K562 (cell line): ENCODE measurements around the gene GPER1. TPM values are rescaled to one million over a fixed set of nuclear protein-coding genes. Genes with fewer than 3 reads are reported as not detected.

Source experiments
- ATAC-seq: fragments of 200-7000 bp; cut with Tn5 transposase; 3 replicates; pipeline ENCODE4 v1.9.1; 2020; ENCODE audit warnings: moderate library complexity
- BruUV-seq: library from RNA; stranded (reverse); fragments of 400-500 nt; replicated peaks from 2 replicates; lab custom pipeline; 2021; lab: Mats Ljungman, UMichigan
- CTCF ChIA-PET: fragments of 300-600 bp; formaldehyde crosslinking; extraction: SDS; loops from one replicate; lab custom pipeline; 2021; ENCODE audit warnings: low intra/inter-chr PET ratio; lab: Yijun Ruan, JAX
- POLR2A ChIA-PET: fragments of 300-600, 350-650 bp; sonication (Branson Sonifier 250); formaldehyde crosslinking; extraction: SDS; loops from one replicate; lab custom pipeline; 2021; ENCODE audit warnings: antibody characterized with exemption, inconsistent platforms; lab: Yijun Ruan, JAX
- DNase-seq, 4 experiments: peaks; one replicate each; pipeline versions ENCODE4 v3.0.0 to v3.0.0-alpha.2; 2011 to 2018; ENCODE audit warnings: low spot score in 3 of 4, mixed read lengths in 3 of 4; ENCODE audit errors: extremely low read depth in 1 of 4
- FAIRE-seq: peaks from 2 replicates; lab custom pipeline; 2011; peaks lifted over from hg19 to GRCh38; lab: Jason Lieb, UNC
- H2AFZ ChIP-seq: 2 replicates; pipeline ENCODE4 v1.6.0; 2011; ENCODE audit warnings: low read depth, low read length, control low read depth, inconsistent platforms
- H3K27ac ChIP-seq: fragments of 200-600 bp; 3 replicates; pipeline ENCODE4 v1.8.0; 2011; ENCODE audit warnings: low read depth, mild to moderate bottlenecking, control low read depth, inconsistent platforms, low read length, moderate library complexity, mixed read lengths; ENCODE audit errors: extremely low read depth
- H3K27me3 ChIP-seq, 2 experiments: fragments of 300-600 bp in 1 of 2; 2 replicates in 1 of 2; 3 replicates in 1 of 2; pipeline versions ENCODE4 v1.6.0 to v1.8.0; 2011; ENCODE audit warnings: inconsistent platforms in 2 of 2, low read length in 2 of 2, mild to moderate bottlenecking in 1 of 2, mixed read lengths in 1 of 2, moderate library complexity in 1 of 2; ENCODE audit not compliant: control insufficient read depth in 2 of 2, insufficient read depth in 2 of 2
- H3K36me3 ChIP-seq: fragments of 300-600 bp; 3 replicates; pipeline ENCODE4 v1.8.0; 2011; ENCODE audit warnings: mild to moderate bottlenecking, low read length, inconsistent platforms; ENCODE audit not compliant: control insufficient read depth, insufficient read depth
- H3K4me1 ChIP-seq, 2 experiments: fragments of 200-600 bp in 1 of 2; replicated peaks in 1 of 2; 2 replicates in 1 of 2; 3 replicates in 1 of 2; pipeline versions ENCODE4 v1.5.1 to v1.8.0; 2011; ENCODE audit warnings: inconsistent platforms in 2 of 2, low read length in 2 of 2, mild to moderate bottlenecking in 1 of 2, mixed read lengths in 1 of 2, moderate library complexity in 1 of 2; ENCODE audit not compliant: control insufficient read depth in 2 of 2, insufficient read depth in 2 of 2
- H3K4me2 ChIP-seq: 2 replicates; pipeline ENCODE4 v1.6.1; 2011; ENCODE audit warnings: low read length, control low read depth, inconsistent platforms, mixed read lengths; ENCODE audit not compliant: insufficient read depth
- H3K4me3 ChIP-seq: fragments of 200-600 bp; sonication (generic), shearing (Covaris generic); 2 replicates; pipeline ENCODE4 v1.5.1; 2016; ENCODE audit warnings: control low read depth, inconsistent platforms
- H3K79me2 ChIP-seq: fragments of 200-600 bp; 3 replicates; pipeline ENCODE4 v1.8.0; 2011; ENCODE audit warnings: low read length, inconsistent platforms; ENCODE audit not compliant: control insufficient read depth, insufficient read depth
- H3K9ac ChIP-seq, 2 experiments: 2 replicates each; pipeline versions ENCODE4 v1.6.0 to v1.6.1; 2011; ENCODE audit warnings: low read depth in 2 of 2, low read length in 2 of 2, control low read depth in 1 of 2, inconsistent platforms in 1 of 2, mild to moderate bottlenecking in 1 of 2, mixed read lengths in 1 of 2; ENCODE audit not compliant: insufficient read depth in 1 of 2
- H3K9me1 ChIP-seq: one replicate; pipeline ENCODE4 v1.6.0; 2011; ENCODE audit warnings: inconsistent platforms, mild to moderate bottlenecking, low read length, moderate library complexity; ENCODE audit not compliant: control insufficient read depth, insufficient read depth
- H3K9me3 ChIP-seq: replicated peaks from 2 replicates; pipeline ENCODE4 v1.5.1; 2011; ENCODE audit warnings: low read depth, low read length, inconsistent platforms; ENCODE audit not compliant: control insufficient read depth, insufficient read depth
- H4K20me1 ChIP-seq: replicated peaks from 2 replicates; pipeline ENCODE4 v1.6.1; 2011; ENCODE audit warnings: low read length, inconsistent platforms, mixed read lengths; ENCODE audit not compliant: control insufficient read depth, insufficient read depth
- CLOCK ChIP-seq: fragments of 250-450 bp; sonication (Bioruptor Pico); IDR thresholded peaks from 2 replicates; pipeline ENCODE4 v1.4.0; 2020; ENCODE audit warnings: mild to moderate bottlenecking, moderate library complexity, borderline replicate concordance
- HMGN3 ChIP-seq: IDR thresholded peaks from 2 replicates; pipeline ENCODE4 v1.6.1; 2011; ENCODE audit warnings: borderline replicate concordance, low read depth, mild to moderate bottlenecking, mixed read lengths, low read length; ENCODE audit not compliant: insufficient read length; ENCODE audit errors: extremely low read depth
- NUFIP1 ChIP-seq: fragments of 450-650 bp; IDR thresholded peaks from 2 replicates; pipeline ENCODE4 v1.6.1; 2018; ENCODE audit not compliant: partially characterized antibody
- RFX5 ChIP-seq: IDR thresholded peaks from 2 replicates; pipeline ENCODE4 v1.6.1; 2011; ENCODE audit warnings: low read depth, mild to moderate bottlenecking, improper control_type of control experiment, low read length
- TARDBP ChIP-seq: fragments of 450-650 bp; IDR thresholded peaks from 2 replicates; pipeline ENCODE4 v1.6.1; 2016
- WGBS: fragments of 100-300 bp; shearing (Covaris generic); methylation state at CpG from one replicate; pipeline ENCODE4 v1.1.6; 2016; ENCODE audit warnings: low coverage, mixed read lengths; ENCODE audit not compliant: insufficient coverage; ENCODE audit errors: missing lambda C conversion rate; 5-methylcytosine and 5-hydroxymethylcytosine counted together
- in situ Hi-C: fragments of 300-500 bp; cut with MboI; formaldehyde crosslinking; loops from 4 replicates; pipeline ENCODE4 v1.15.0; 2018; ENCODE audit warnings: inconsistent platforms, mixed read lengths
- intact Hi-C: fragments of 100-400 bp; cut with micrococcal nuclease; formaldehyde crosslinking; loops from 2 replicates; pipeline ENCODE4 v1.14.2; 2022
- polyA plus RNA-seq, 8 experiments: library from polyadenylated mRNA; depleted of rRNA in 4 of 8; stranded (reverse) in 5 of 8; unstranded in 3 of 8; fragments of >200 nt; fragmentation: Nextera tagmentation in 2 of 8; fragmentation: Illumina TruSeq in 1 of 8; extraction: Ambion mirVana in 2 of 8; extraction: Trizol in 1 of 8; gene quantifications; 2 replicates each; pipeline versions ENCODE4 v1.2.1 to v1.2.3, GENCODE V29; 2011 to 2014; ENCODE audit warnings: inconsistent platforms in 1 of 8, missing spikeins in 1 of 8
- total RNA-seq, 7 experiments: library from RNA; depleted of rRNA in 6 of 7; stranded (reverse); fragments of >200 nt in 6 of 7; fragmentation: Illumina TruSeq in 2 of 7; extraction: Trizol in 2 of 7; gene quantifications; 2 replicates each; pipeline versions ENCODE4 v1.2.1 to v1.2.3, GENCODE V29; 2011 to 2021; ENCODE audit warnings: low replicate concordance in 1 of 7

GPER1 gene
- total and polyA plus RNA-seq, 9 of the 15 experiments (the other 6 are each of a cell fraction or from before 2014, with no cell fraction given), result 0.04 to 0.09 (median 0.08) TPM; not detected in 6

GRCh38 chr7:1050956-1051690 is 36.8 kb upstream of the GPER1 start:
- CTCF ChIA-PET, result no interaction called here
- Histone ChIP-seq H3K27ac (no peak overlapping the region), H3K9me3 (no peaks in the 10 kb centered on the region), H3K79me2 (peaks cover 12% of the 10 kb centered on the region; the same call in 1 of the 3 replicates), H3K4me2 (no peak overlapping the region), H3K9ac (peak overlapping the region in 1 of 2 experiments; percentile 68; a peak in 1 of 4 replicates), H4K20me1 (peaks cover 5% of the 10 kb centered on the region; the same call in 1 of the 2 replicates), H3K9me1 (no peaks in the 10 kb centered on the region), H3K27me3 (no peaks in the 10 kb centered on the region), H3K36me3 (no peaks in the 10 kb centered on the region), H3K4me1 (peaks cover 32 to 75% of the 10 kb centered on the region in 2 experiments), H2AFZ (no peak overlapping the region), H3K4me3 (no peak overlapping the region)
- intact Hi-C loops, result no loop called here
- 70% methylated on average over 14 of the region's 22 CpGs for WGBS
- ATAC-seq (no peak), FAIRE-seq (no peak), DNase-seq (no peak)
- in situ Hi-C loops, result no loop called here
- peak; percentile 13 for TF ChIP-seq HMGN3
- no peak for TF ChIP-seq CLOCK (CRISPR knock-in tag)
- TF ChIP-seq TARDBP, result no peak
- TF ChIP-seq NUFIP1, result no peak
- TF ChIP-seq RFX5, result no peak
- POLR2A ChIA-PET, result interaction anchor here (0.6 to 1.0 kb wide), 2 partner anchors 10 to 74 kb away, joined by 3 read pairs; no protein-coding TSS in a partner anchor
- no TSS peak for BruUV-seq
